ENCODE measurements around the gene COPZ1.
"Not testable (repeated sequence)": the region's sequence is repeated elsewhere in the genome, so short reads cannot be mapped to it uniquely, and the experiment has no call there.

Gene COPZ1

GRCh38 chr12:54324617-54325441, at the start of gene COPZ1:
TSS of gene COPZ1 (plus strand) at chr12:54325131. CDS start at chr12:54325164, 33 bp downstream.
- DNase-seq, result peak; percentile 100

GRCh38 chr12:54276368-54276767, 48.6 kb upstream of the COPZ1 start:
- DNase-seq, result no peak

GRCh38 chr12:54277823-54278276, 47.1 kb upstream of the COPZ1 start:
- peak; percentile 23 for DNase-seq

GRCh38 chr12:54279227-54279631, 45.7 kb upstream of the COPZ1 start:
- no peak for DNase-seq

GRCh38 chr12:54279632-54280467, 45.1 kb upstream of the COPZ1 start, which contains the start of gene CBX5:
TSS of gene CBX5 (minus strand) at chr12:54280122. CDS start at chr12:54257650, 22,472 bp downstream.
- peak; percentile 100 for DNase-seq

- peak; percentile 100 for DNase-seq
Observed at GRCh38 chr12:54280468-54281260, 44.3 kb upstream of the COPZ1 start, which contains the start of gene HNRNPA1. TSS of gene HNRNPA1 (plus strand) at chr12:54280726. CDS start at chr12:54280808, 82 bp downstream.

GRCh38 chr12:54281261-54281638, 43.7 kb upstream of the COPZ1 start:
- not testable (repeated sequence) for DNase-seq

GRCh38 chr12:54281694-54282093, 43.2 kb upstream of the COPZ1 start:
- DNase-seq, result not testable (repeated sequence)

GRCh38 chr12:54282949-54283593, 41.9 kb upstream of the COPZ1 start:
- no peak for DNase-seq

GRCh38 chr12:54284070-54284780, 40.7 kb upstream of the COPZ1 start:
- not testable (repeated sequence) for DNase-seq

GRCh38 chr12:54285150-54286041, 39.5 kb upstream of the COPZ1 start:
- DNase-seq, result no peak

GRCh38 chr12:54286042-54287030, 38.6 kb upstream of the COPZ1 start:
- DNase-seq, result no peak

- no peak for DNase-seq
Observed at GRCh38 chr12:54287261-54288157, 37.4 kb upstream of the COPZ1 start.

GRCh38 chr12:54292083-54292930, 32.6 kb upstream of the COPZ1 start:
- DNase-seq, result no peak

- no peak for DNase-seq
Observed at GRCh38 chr12:54292931-54293241, 32.0 kb upstream of the COPZ1 start.

GRCh38 chr12:54294152-54294952, 30.6 kb upstream of the COPZ1 start:
- DNase-seq, result no peak

All from kidney glomerular epithelial cell (primary cell).